ENCODE data around the gene COMT. TPM values are rescaled to one million over a fixed set of nuclear protein-coding genes. Genes with fewer than 3 reads are reported as not detected.

The COMT gene
- polyA plus RNA-seq, 4 donors: 103 to 157 (median 124) TPM

- no peak for DNase-seq (ENCODE audit: low read depth in 4 of 4, low spot score in 2 of 4)
These were observed 50.3 kb downstream of the COMT start for GRCh38 chr22:19991645-19992451.

- no peak for DNase-seq (ENCODE audit: low read depth in 4 of 4, low spot score in 2 of 4)
These were observed 50.9 kb downstream of the COMT start for GRCh38 chr22:19992481-19992911.

GRCh38 chr22:19992921-19993355 is 51.4 kb downstream of the COMT start:
- DNase-seq (ENCODE audit: low read depth in 4 of 4, low spot score in 2 of 4): no peak

- no peak for DNase-seq (ENCODE audit: low read depth in 4 of 4, low spot score in 2 of 4)
These were observed 52.4 kb downstream of the COMT start for GRCh38 chr22:19993926-19994325.

GRCh38 chr22:19994851-19995610 is 53.5 kb downstream of the COMT start:
- DNase-seq (ENCODE audit: low read depth in 4 of 4, low spot score in 2 of 4): no peak

GRCh38 chr22:19995611-19996339 is 54.2 kb downstream of the COMT start:
- no peak for DNase-seq (ENCODE audit: low read depth in 4 of 4, low spot score in 2 of 4)

GRCh38 chr22:19996694-19997384 is 55.3 kb downstream of the COMT start:
- DNase-seq (ENCODE audit: low read depth in 4 of 4, low spot score in 2 of 4): no peak

GRCh38 chr22:19997561-19998231 is 56.1 kb downstream of the COMT start:
- no peak for DNase-seq (ENCODE audit: low read depth in 4 of 4, low spot score in 2 of 4)

GRCh38 chr22:19998232-19998951 is 56.8 kb downstream of the COMT start:
- no peak for DNase-seq (ENCODE audit: low read depth in 4 of 4, low spot score in 2 of 4)

- DNase-seq (ENCODE audit: low read depth in 4 of 4, low spot score in 2 of 4): no peak
These were observed 57.6 kb downstream of the COMT start for GRCh38 chr22:19998991-19999820.

- DNase-seq (ENCODE audit: low read depth in 4 of 4, low spot score in 2 of 4): no peak
These were observed 58.9 kb downstream of the COMT start for GRCh38 chr22:20000246-20001081.

GRCh38 chr22:20001082-20001638 is 59.6 kb downstream of the COMT start:
- no peak for DNase-seq (ENCODE audit: low read depth in 4 of 4, low spot score in 2 of 4)

- no peak for DNase-seq (ENCODE audit: low read depth in 4 of 4, low spot score in 2 of 4)
These were observed 60.6 kb downstream of the COMT start for GRCh38 chr22:20002128-20002527.

GRCh38 chr22:20002636-20003035 is 61.1 kb downstream of the COMT start:
- no peak for DNase-seq (ENCODE audit: low read depth in 4 of 4, low spot score in 2 of 4)

GRCh38 chr22:20003304-20003703 is 61.7 kb downstream of the COMT start:
- no peak for DNase-seq (ENCODE audit: low read depth in 4 of 4, low spot score in 2 of 4)

GRCh38 chr22:20004464-20004863 is 62.9 kb downstream of the COMT start:
- DNase-seq (ENCODE audit: low read depth in 4 of 4, low spot score in 2 of 4): no peak

Measured in left renal cortex interstitium (tissue), 4 donors.